Activated B cell treated with CpG ODN at 0.5 μM for 24 hours (primary cell): ENCODE results near the gene PCBD1. TPM values are rescaled to one million over a fixed set of nuclear protein-coding genes. Genes with fewer than 3 reads are reported as not detected.

Source experiments
- ATAC-seq: fragments of 200-7000 bp; cut with Tn5 transposase; one replicate; pipeline ENCODE4 v1.10.0; 2021; ENCODE audit warnings: low read depth, mild to moderate bottlenecking, moderate library complexity
- CTCF ChIA-PET: fragments of 350-600 bp; sonication (Branson Sonifier 250); formaldehyde crosslinking; loops from one replicate; lab custom pipeline; 2021; ENCODE audit warnings: antibody characterized with exemption; lab: Charles Lee
- POLR2A ChIA-PET: fragments of 350-600 bp; sonication (Branson Sonifier 250); formaldehyde crosslinking; loops from one replicate; lab custom pipeline; 2021; ENCODE audit warnings: antibody characterized with exemption; lab: Charles Lee
- DNase-seq: peaks from one replicate; pipeline ENCODE4 v3.0.0; 2022
- H3K27ac Mint-ChIP-seq: one replicate; pipeline ENCODE4 v1.8.0; 2020; ENCODE audit warnings: mixed read lengths
- H3K27me3 Mint-ChIP-seq: one replicate; pipeline ENCODE4 v1.8.0; 2021; ENCODE audit warnings: mixed read lengths
- H3K36me3 Mint-ChIP-seq: one replicate; pipeline ENCODE4 v1.8.0; 2021; ENCODE audit warnings: low read depth, mixed read lengths
- H3K4me1 Mint-ChIP-seq: one replicate; pipeline ENCODE4 v1.8.0; 2021; ENCODE audit warnings: mixed read lengths
- H3K4me3 Mint-ChIP-seq: one replicate; pipeline ENCODE4 v1.8.0; 2020; ENCODE audit warnings: mild to moderate bottlenecking, mixed read lengths
- H3K9me3 Mint-ChIP-seq: one replicate; pipeline ENCODE4 v1.8.0; 2020; ENCODE audit warnings: mixed read lengths
- CTCF ChIP-seq: fragments of 200-600 bp; IDR thresholded peaks from one replicate; pipeline ENCODE4 v1.8.0; 2022; ENCODE audit warnings: antibody characterized with exemption, mild to moderate bottlenecking
- intact Hi-C: fragments of 100-400 bp; cut with micrococcal nuclease; formaldehyde crosslinking; loops from one replicate; pipeline ENCODE4 v1.15.1; 2024
- total RNA-seq: library from RNA; stranded (reverse); gene quantifications from 2 replicates; pipeline ENCODE4 v1.2.3, GENCODE V29; 2022

Gene PCBD1
- total RNA-seq, 1 donor from 2014 or later, result 37.3 TPM

DNA sequence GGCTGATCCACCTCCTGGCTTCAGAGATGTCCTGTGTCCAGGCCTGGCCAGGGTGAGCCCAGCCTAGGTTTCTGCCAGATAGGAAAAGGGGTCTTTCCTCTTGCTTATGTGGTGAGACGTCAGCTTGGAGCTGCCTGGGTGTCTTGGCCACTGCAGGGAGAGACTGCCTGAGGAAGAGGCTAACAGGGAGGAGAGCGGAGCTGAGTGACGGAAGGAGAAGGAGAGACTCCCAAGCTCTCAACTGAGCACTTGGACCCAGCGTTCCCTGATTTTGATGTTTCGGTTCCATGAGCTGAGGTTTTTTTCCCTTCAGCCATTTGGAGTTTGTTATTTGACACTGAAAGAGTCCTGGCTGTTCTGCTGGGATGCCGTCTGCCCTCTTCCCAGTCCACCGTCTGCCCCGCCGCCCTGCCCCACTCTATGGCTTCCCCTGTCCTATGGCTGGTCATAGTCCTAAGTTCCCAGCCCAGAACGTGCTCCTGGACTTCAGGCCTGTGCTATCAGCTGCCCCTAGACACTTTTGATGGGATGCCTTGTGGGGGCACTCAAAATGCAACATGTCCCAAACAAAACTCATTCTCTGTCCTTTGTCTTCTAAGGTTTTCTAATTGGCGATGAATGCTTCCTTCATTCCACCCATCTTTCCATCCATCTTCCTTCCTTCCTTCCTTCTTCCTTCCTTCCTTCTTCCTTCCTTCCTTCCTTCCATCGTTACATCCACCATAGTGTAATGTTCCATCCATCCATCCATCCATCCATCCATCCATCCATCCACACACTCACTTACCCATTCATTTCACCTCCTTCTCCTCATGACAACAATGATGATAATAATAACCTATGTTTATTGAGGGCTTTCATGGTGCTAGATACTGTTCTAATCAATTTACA, 20.3 kb upstream of the PCBD1 start:
- CTCF ChIA-PET, result no interaction called here
- intact Hi-C loops, result no loop called here
- Mint-ChIP-seq H3K4me3 (no peak overlapping the region), H3K27ac (no peak overlapping the region), H3K36me3 (no peaks in the 10 kb centered on the region), H3K4me1 (no peaks in the 10 kb centered on the region), H3K9me3 (no peaks in the 10 kb centered on the region), H3K27me3 (no peaks in the 10 kb centered on the region)
- TF ChIP-seq CTCF, result no peak
- ATAC-seq (no peak), DNase-seq (no peak)
- POLR2A ChIA-PET, result no interaction called here

DNA sequence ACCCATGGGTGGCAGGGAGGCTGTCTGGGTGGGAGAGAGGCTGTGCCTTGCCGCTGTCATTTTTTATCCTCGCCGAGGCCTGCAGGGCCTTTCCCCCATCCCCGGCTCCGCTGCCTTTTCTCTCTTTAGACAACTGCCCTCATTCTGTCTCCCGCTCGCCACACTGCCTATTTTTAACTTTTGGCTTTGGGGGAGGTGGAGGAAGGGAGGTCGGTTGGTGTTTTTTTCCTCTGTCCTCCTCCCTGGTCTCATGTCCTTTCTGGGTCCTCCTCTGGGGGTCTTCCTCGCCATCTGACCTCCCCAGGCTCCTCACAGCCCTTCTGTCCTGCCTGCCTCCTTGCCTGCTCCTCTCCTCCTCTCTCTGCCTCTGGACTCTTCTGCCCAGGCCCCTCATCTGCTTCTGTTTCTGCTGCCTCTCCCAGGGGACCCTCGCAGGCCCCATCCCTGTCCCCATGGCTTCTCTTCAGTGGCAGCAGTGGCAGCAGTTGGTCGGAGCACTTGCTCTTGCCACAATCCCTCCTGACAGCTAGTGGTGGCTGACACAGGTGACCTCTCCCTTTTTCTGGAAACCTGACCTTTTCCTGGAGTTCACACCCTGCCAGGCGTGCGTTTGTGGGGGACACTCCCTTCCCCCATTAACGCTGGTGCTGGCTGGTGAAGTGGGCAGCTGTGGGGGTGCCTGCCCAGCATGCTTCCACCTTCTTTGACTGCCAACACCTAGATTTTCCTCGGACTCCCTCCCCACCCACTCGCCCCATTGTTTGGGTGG, 19.5 kb upstream of the PCBD1 start:
- Mint-ChIP-seq H3K4me1 (no peaks in the 10 kb centered on the region), H3K27ac (no peak overlapping the region), H3K4me3 (no peak overlapping the region), H3K9me3 (no peaks in the 10 kb centered on the region), H3K36me3 (no peaks in the 10 kb centered on the region), H3K27me3 (peaks cover 7% of the 10 kb centered on the region)
- no peak for ATAC-seq
- ChIA-PET CTCF (no interaction called here), POLR2A (no interaction called here)
- no peak for DNase-seq
- no peak for TF ChIP-seq CTCF
- intact Hi-C loops, result no loop called here

DNA sequence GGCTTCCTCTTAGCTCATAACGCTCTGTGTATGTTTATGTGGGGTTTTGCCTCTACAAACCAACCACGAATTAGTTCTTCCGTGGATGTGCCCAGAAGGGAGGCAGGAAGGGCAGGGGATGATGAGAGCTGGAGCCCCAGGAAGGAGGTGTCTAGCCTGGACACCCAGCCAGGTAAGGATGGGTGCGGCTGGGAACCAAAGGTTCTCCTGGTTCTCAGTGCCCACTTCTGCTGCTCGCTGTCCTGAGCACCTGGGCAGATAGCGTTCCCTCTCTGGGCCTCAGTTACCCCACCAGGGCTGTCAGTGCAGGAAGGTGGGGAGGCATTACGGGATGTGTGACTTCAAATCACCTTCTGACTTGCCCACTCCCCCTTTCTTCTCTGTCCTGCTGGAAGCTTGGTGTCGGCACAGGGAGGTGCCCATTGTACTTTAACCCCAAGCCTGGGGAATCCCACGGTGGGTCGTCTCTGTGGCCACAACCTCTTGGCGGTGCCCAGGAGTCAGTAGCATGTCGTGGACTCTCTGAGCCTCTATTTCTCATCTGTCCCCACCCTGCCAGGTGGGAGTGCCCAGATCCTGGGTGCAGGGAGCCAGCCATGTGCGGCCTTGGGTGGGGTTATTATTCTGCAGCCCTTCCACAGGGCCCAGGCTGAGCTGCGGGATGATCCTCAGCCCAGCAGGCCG, 18.7 kb upstream of the PCBD1 start:
- H3K27me3 Mint-ChIP-seq, result peaks cover 8% of the 10 kb centered on the region
- no peak for ATAC-seq

GRCh38 chr10:70906031-70906783, 17.8 kb upstream of the PCBD1 start:
- no peaks in the 10 kb centered on the region for H3K36me3 Mint-ChIP-seq
- POLR2A ChIA-PET, result no interaction called here
- TF ChIP-seq CTCF, result no peak
- no peaks in the 10 kb centered on the region for H3K9me3 Mint-ChIP-seq
- H3K4me1 Mint-ChIP-seq, result no peaks in the 10 kb centered on the region
- DNase-seq (no peak), ATAC-seq (no peak)
- intact Hi-C loops, result no loop called here
- no peak overlapping the region for H3K27ac Mint-ChIP-seq
- CTCF ChIA-PET, result no interaction called here
- no peak overlapping the region for H3K4me3 Mint-ChIP-seq
- peaks cover 8% of the 10 kb centered on the region for H3K27me3 Mint-ChIP-seq

More for the DNA sequence above, 18.7 kb upstream of the PCBD1 start:
- Mint-ChIP-seq H3K4me1 (no peaks in the 10 kb centered on the region), H3K4me3 (no peak overlapping the region), H3K9me3 (no peaks in the 10 kb centered on the region), H3K27ac (no peak overlapping the region), H3K36me3 (no peaks in the 10 kb centered on the region)
- CTCF ChIA-PET, result no interaction called here
- intact Hi-C loops, result no loop called here
- POLR2A ChIA-PET, result no interaction called here
- TF ChIP-seq CTCF, result no peak
- no peak for DNase-seq
